Measurements from ENCODE around the gene PPP1R16B.

GRCh38 chr20:38881806-38882440, 76.4 kb downstream of the PPP1R16B start:
- no peak for TF ChIP-seq YY1 (IDR thresholded peaks at IDR 0.05; ENCODE audit: insufficient read depth, insufficient read length)
- TF ChIP-seq ZNF274 (IDR thresholded peaks at IDR 0.05; ENCODE audit: low read depth, low read length): no peak

Data from NT2/D1 (cell line).